ENCODE measurements around the gene PI3.
A peak's percentile ranks its signal among the peaks of the same experiment; 100 is the strongest.
"Not testable (repeated sequence)": the region's sequence is repeated elsewhere in the genome, so short reads cannot be mapped to it uniquely, and the experiment has no call there.

PI3 gene

GRCh38 chr20:45174434-45175364 is at the start of gene PI3:
Gene PI3, plus strand, starts transcription at chr20:45174902. Its CDS starts 21 bp downstream, at chr20:45174923.
- no peak for DNase-seq (ENCODE audit: low spot score)

GRCh38 chr20:45128099-45128498 is 46.6 kb upstream of the PI3 start:
- no peak for DNase-seq (ENCODE audit: low spot score)

GRCh38 chr20:45136911-45137310 is 37.8 kb upstream of the PI3 start:
- DNase-seq (ENCODE audit: low spot score) = no peak

GRCh38 chr20:45138561-45139300 is 36.0 kb upstream of the PI3 start:
- peak; percentile 80 for DNase-seq (ENCODE audit: low spot score)

- not testable (repeated sequence) for DNase-seq (ENCODE audit: low spot score)
These were observed 34.8 kb upstream of the PI3 start for GRCh38 chr20:45139733-45140375.

- no peak for DNase-seq (ENCODE audit: low spot score)
These were observed 33.9 kb upstream of the PI3 start for GRCh38 chr20:45140836-45141235.

- DNase-seq (ENCODE audit: low spot score) = no peak
These were observed 25.6 kb upstream of the PI3 start for GRCh38 chr20:45149062-45149461.

- DNase-seq (ENCODE audit: low spot score) = no peak
These were observed 22.3 kb upstream of the PI3 start for GRCh38 chr20:45152405-45152804.

- no peak for DNase-seq (ENCODE audit: low spot score)
These were observed 21.6 kb upstream of the PI3 start for GRCh38 chr20:45153147-45153546.

GRCh38 chr20:45153752-45154151 is 20.9 kb upstream of the PI3 start:
- no peak for DNase-seq (ENCODE audit: low spot score)

GRCh38 chr20:45154183-45154582 is 20.5 kb upstream of the PI3 start:
- no peak for DNase-seq (ENCODE audit: low spot score)

GRCh38 chr20:45154794-45155193 is 19.9 kb upstream of the PI3 start:
- DNase-seq (ENCODE audit: low spot score) = not testable (repeated sequence)

GRCh38 chr20:45156713-45157112 is 18.0 kb upstream of the PI3 start:
- no peak for DNase-seq (ENCODE audit: low spot score)

- no peak for DNase-seq (ENCODE audit: low spot score)
These were observed 16.7 kb upstream of the PI3 start for GRCh38 chr20:45157962-45158361.

GRCh38 chr20:45163083-45163803 is 11.5 kb upstream of the PI3 start:
- no peak for DNase-seq (ENCODE audit: low spot score)

GRCh38 chr20:45164906-45165305 is 9.8 kb upstream of the PI3 start:
- no peak for DNase-seq (ENCODE audit: low spot score)

GRCh38 chr20:45173522-45173921 is 1.2 kb upstream of the PI3 start:
- DNase-seq (ENCODE audit: low spot score) = no peak

GRCh38 chr20:45176526-45177267 is 2.0 kb downstream of the PI3 start:
- no peak for DNase-seq (ENCODE audit: low spot score)

- no peak for DNase-seq (ENCODE audit: low spot score)
These were observed 4.5 kb downstream of the PI3 start for GRCh38 chr20:45179166-45179565.

- DNase-seq (ENCODE audit: low spot score) = no peak
These were observed 6.9 kb downstream of the PI3 start for GRCh38 chr20:45181639-45182038.

- no peak for DNase-seq (ENCODE audit: low spot score)
These were observed 8.4 kb downstream of the PI3 start for GRCh38 chr20:45183084-45183483.
